GM23338 (cell line): ENCODE data around the gene PUM1. TPM values are rescaled to one million over a fixed set of nuclear protein-coding genes. Genes with fewer than 3 reads are reported as not detected.
A peak's percentile ranks its signal among the peaks of the same experiment; 100 is the strongest.

Experiments used
- ATAC-seq: fragments of 200-7000 bp; cut with Tn5 transposase; 3 replicates; pipeline ENCODE4 v1.9.1; 2020
- DNase-seq: peaks from one replicate; pipeline ENCODE4 v3.0.0-alpha.2; 2015; ENCODE audit warnings: low spot score
- H2AFZ ChIP-seq: fragments of 200-600 bp; sonication (generic); 2 replicates; pipeline ENCODE4 v1.8.0; 2016; ENCODE audit warnings: antibody characterized with exemption, mild to moderate bottlenecking, moderate library complexity
- H3F3A ChIP-seq: fragments of 200-600 bp; sonication (generic); replicated peaks from 2 replicates; pipeline ENCODE4 v1.8.0; 2017; ENCODE audit warnings: antibody characterized with exemption, mixed run types, low read depth
- H3K27ac ChIP-seq: fragments of 200-600 bp; sonication (generic); 2 replicates; pipeline ENCODE4 v1.6.1; 2016; ENCODE audit warnings: low read depth
- H3K27me3 ChIP-seq: fragments of 200-600 bp; sonication (generic); 2 replicates; pipeline ENCODE4 v1.8.0; 2016; ENCODE audit warnings: mild to moderate bottlenecking, mixed run types, moderate library complexity; ENCODE audit not compliant: insufficient read depth
- H3K36me3 ChIP-seq: fragments of 200-600 bp; sonication (generic); 2 replicates; pipeline ENCODE4 v1.8.0; 2016; ENCODE audit warnings: mild to moderate bottlenecking; ENCODE audit not compliant: insufficient read depth
- H3K4me1 ChIP-seq: fragments of 200-600 bp; sonication (generic); 2 replicates; pipeline ENCODE4 v1.8.0; 2016; ENCODE audit warnings: mild to moderate bottlenecking, moderate library complexity; ENCODE audit not compliant: insufficient read depth
- H3K4me2 ChIP-seq: fragments of 200-600 bp; sonication (generic); 2 replicates; pipeline ENCODE4 v1.7.1; 2017; ENCODE audit warnings: mixed run types
- H3K4me3 ChIP-seq: fragments of 200-600 bp; sonication (generic); 2 replicates; pipeline ENCODE4 v1.6.1; 2016; ENCODE audit warnings: mixed run types
- H3K79me2 ChIP-seq: fragments of 200-600 bp; sonication (generic); replicated peaks from 2 replicates; pipeline ENCODE4 v1.8.0; 2017; ENCODE audit warnings: mild to moderate bottlenecking; ENCODE audit not compliant: insufficient read depth
- H3K9me2 ChIP-seq: fragments of 200-600 bp; sonication (generic); 2 replicates; pipeline ENCODE4 v1.8.0; 2017; ENCODE audit not compliant: insufficient read depth
- H4K20me1 ChIP-seq: fragments of 200-600 bp; sonication (generic); replicated peaks from 2 replicates; pipeline ENCODE4 v1.8.0; 2017; ENCODE audit warnings: mild to moderate bottlenecking; ENCODE audit not compliant: insufficient read depth
- H3K27ac Mint-ChIP-seq: 2 replicates; pipeline ENCODE4 v1.8.0; 2020; ENCODE audit warnings: inconsistent platforms, mild to moderate bottlenecking, moderate library complexity, mixed read lengths
- H3K27me3 Mint-ChIP-seq: 3 replicates; pipeline ENCODE4 v1.8.0; 2022; ENCODE audit warnings: low read depth, mild to moderate bottlenecking, moderate library complexity, mixed read lengths, inconsistent platforms; ENCODE audit not compliant: insufficient read depth, poor library complexity
- H3K36me3 Mint-ChIP-seq: 3 replicates; pipeline ENCODE4 v1.8.0; 2021; ENCODE audit warnings: low read depth, mild to moderate bottlenecking, inconsistent platforms, moderate library complexity, mixed read lengths
- H3K4me1 Mint-ChIP-seq: 3 replicates; pipeline ENCODE4 v1.8.0; 2020; ENCODE audit warnings: mild to moderate bottlenecking, inconsistent platforms, mixed read lengths
- H3K4me3 Mint-ChIP-seq: 3 replicates; pipeline ENCODE4 v1.8.0; 2021; ENCODE audit warnings: moderate library complexity, mild to moderate bottlenecking, inconsistent platforms, mixed read lengths
- H3K9me3 Mint-ChIP-seq: 3 replicates; pipeline ENCODE4 v1.8.0; 2020; ENCODE audit warnings: moderate library complexity, mild to moderate bottlenecking, inconsistent platforms, mixed read lengths
- CREB1 ChIP-seq: fragments of 250-450 bp; sonication (Bioruptor Pico); IDR thresholded peaks from 2 replicates; pipeline ENCODE4 v1.5.0; 2020; ENCODE audit warnings: low read depth, mild to moderate bottlenecking, moderate library complexity
- CTCF ChIP-seq, 2 experiments: fragments of 200-600 bp in 1 of 2; sonication (generic) in 1 of 2; conservative IDR thresholded peaks; 2 replicates each; pipeline versions ENCODE4 v1.5.1 to v1.6.1; 2016 to 2017; ENCODE audit warnings: antibody characterized with exemption in 2 of 2, low read depth in 2 of 2, mild to moderate bottlenecking in 2 of 2, moderate library complexity in 1 of 2
- EZH2 ChIP-seq: fragments of 200-600 bp; sonication (generic); IDR thresholded peaks from one replicate; pipeline ENCODE4 v1.8.0; 2017; ENCODE audit warnings: antibody characterized with exemption, mild to moderate bottlenecking, low read depth; ENCODE audit not compliant: unreplicated experiment
- EZH2phosphoT487 ChIP-seq: fragments of 200-600 bp; sonication (generic); IDR thresholded peaks from one replicate; pipeline ENCODE4 v1.8.1; 2018; ENCODE audit warnings: antibody characterized with exemption; ENCODE audit not compliant: unreplicated experiment
- JUNB ChIP-seq: IDR thresholded peaks from one replicate; pipeline ENCODE4 v1.6.1; 2016; ENCODE audit warnings: antibody characterized with exemption; ENCODE audit not compliant: unreplicated experiment
- NANOG ChIP-seq: IDR thresholded peaks from 2 replicates; pipeline ENCODE4 v1.6.1; 2016; ENCODE audit warnings: antibody characterized with exemption, borderline replicate concordance
- POLR2AphosphoS5 ChIP-seq: IDR thresholded peaks from 2 replicates; pipeline ENCODE4 v1.6.1; 2016; ENCODE audit warnings: antibody characterized with exemption, low read depth
- STAT1 ChIP-seq: IDR thresholded peaks from one replicate; pipeline ENCODE4 v1.6.1; 2016; ENCODE audit warnings: antibody characterized with exemption; ENCODE audit not compliant: unreplicated experiment
- ZNF114 ChIP-seq: fragments of 250-450 bp; sonication (Bioruptor Pico); IDR thresholded peaks from 2 replicates; pipeline ENCODE4 v1.5.0; 2020; ENCODE audit warnings: mild to moderate bottlenecking, moderate library complexity
- ZNF331 ChIP-seq: fragments of 250-450 bp; sonication (Bioruptor Pico); IDR thresholded peaks from 2 replicates; pipeline ENCODE4 v1.5.0; 2020; ENCODE audit warnings: low read depth, mild to moderate bottlenecking, moderate library complexity
- ZNF462 ChIP-seq: fragments of 250-450 bp; sonication (Bioruptor Pico); IDR thresholded peaks from 2 replicates; pipeline ENCODE4 v1.5.0; 2020; ENCODE audit warnings: mild to moderate bottlenecking, moderate library complexity
- polyA plus RNA-seq: library from polyadenylated mRNA; unstranded; fragments of >200 nt; fragmentation: Nextera tagmentation; extraction: Ambion mirVana; gene quantifications from 2 replicates; pipeline ENCODE4 v1.2.1, GENCODE V29; 2016
- total RNA-seq: library from RNA; depleted of rRNA; stranded (reverse); fragments of >200 nt; shearing (Covaris generic); gene quantifications from 2 replicates; pipeline ENCODE4 v1.2.3, GENCODE V29; 2014
- TF ChIP-seq, protein P1 (sequence below): IDR thresholded peaks from 2 replicates; pipeline ENCODE4 v1.6.1; 2016; ENCODE audit warnings: antibody characterized with exemption
- TF ChIP-seq, protein P2 (sequence below): IDR thresholded peaks from one replicate; pipeline ENCODE4 v1.6.1; 2018; ENCODE audit warnings: antibody characterized with exemption; ENCODE audit not compliant: unreplicated experiment

PUM1 gene
- total and polyA plus RNA-seq, 2 experiments from 2014 or later: 44.4 to 117 TPM

DNA sequence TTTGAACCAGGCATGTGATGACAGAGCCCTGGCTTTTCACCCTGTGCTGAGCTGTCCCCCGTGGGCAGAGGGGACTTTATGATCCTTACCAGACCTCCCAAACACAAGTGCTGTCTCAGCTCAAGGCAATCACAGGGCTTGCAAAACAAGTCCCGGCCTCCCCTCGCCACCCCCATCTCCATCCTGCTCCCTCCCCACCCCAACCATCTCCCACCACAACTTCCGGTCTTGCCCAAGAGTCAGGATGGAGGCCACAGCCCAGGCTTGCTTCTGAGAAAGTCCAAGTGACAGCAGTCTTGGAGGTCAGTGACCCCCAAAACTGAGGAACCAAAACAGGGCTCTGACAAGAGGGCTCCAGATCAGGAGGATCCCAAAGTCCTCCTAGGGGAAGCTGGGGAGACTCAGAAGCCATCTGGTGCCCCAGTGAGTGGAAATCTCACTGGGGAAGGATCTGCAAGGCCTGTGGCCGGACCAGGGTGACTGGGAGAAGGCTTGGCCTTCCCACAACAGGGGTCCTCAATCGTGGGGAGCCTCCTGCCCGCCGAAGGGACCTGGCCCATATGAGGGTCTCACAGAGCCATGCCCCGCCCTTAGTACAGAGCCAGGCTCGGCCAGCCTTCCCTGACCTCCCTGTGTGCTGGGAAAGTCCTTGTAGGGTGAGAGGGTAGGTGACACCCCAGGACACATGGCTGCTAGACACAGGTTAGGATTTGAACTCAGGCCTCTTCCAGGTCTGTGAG lies 152.4 kb downstream of the PUM1 start:
- H3F3A ChIP-seq: peaks cover 7% of the 10 kb centered on the region; the same call in 1 of the 2 replicates
- Mint-ChIP-seq H3K27me3 (peaks cover 19% of the 10 kb centered on the region), H3K27ac (no peak overlapping the region), H3K4me1 (peaks cover 20% of the 10 kb centered on the region), H3K36me3 (no peaks in the 10 kb centered on the region), H3K9me3 (no peaks in the 10 kb centered on the region; the same call in 1 of the 3 replicates), H3K4me3 (no peak overlapping the region)
- H3K27ac ChIP-seq: no peak overlapping the region
- no peak for TF ChIP-seq STAT1
- no peak for TF ChIP-seq JUNB
- TF ChIP-seq CTCF (conservative IDR thresholded peaks at IDR 0.05; ENCODE audit: low read depth in 2 of 2): no peak
- no peak for TF ChIP-seq CREB1 (CRISPR knock-in tag)
- TF ChIP-seq POLR2AphosphoS5: no peak
- no peak for TF ChIP-seq NANOG
- no peak for TF ChIP-seq ZNF462 (CRISPR knock-in tag)
- no peak for TF ChIP-seq ZNF114 (CRISPR knock-in tag)
- TF ChIP-seq, protein P1, sequence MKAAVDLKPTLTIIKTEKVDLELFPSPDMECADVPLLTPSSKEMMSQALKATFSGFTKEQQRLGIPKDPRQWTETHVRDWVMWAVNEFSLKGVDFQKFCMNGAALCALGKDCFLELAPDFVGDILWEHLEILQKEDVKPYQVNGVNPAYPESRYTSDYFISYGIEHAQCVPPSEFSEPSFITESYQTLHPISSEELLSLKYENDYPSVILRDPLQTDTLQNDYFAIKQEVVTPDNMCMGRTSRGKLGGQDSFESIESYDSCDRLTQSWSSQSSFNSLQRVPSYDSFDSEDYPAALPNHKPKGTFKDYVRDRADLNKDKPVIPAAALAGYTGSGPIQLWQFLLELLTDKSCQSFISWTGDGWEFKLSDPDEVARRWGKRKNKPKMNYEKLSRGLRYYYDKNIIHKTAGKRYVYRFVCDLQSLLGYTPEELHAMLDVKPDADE: no peak
- TF ChIP-seq, protein P2, sequence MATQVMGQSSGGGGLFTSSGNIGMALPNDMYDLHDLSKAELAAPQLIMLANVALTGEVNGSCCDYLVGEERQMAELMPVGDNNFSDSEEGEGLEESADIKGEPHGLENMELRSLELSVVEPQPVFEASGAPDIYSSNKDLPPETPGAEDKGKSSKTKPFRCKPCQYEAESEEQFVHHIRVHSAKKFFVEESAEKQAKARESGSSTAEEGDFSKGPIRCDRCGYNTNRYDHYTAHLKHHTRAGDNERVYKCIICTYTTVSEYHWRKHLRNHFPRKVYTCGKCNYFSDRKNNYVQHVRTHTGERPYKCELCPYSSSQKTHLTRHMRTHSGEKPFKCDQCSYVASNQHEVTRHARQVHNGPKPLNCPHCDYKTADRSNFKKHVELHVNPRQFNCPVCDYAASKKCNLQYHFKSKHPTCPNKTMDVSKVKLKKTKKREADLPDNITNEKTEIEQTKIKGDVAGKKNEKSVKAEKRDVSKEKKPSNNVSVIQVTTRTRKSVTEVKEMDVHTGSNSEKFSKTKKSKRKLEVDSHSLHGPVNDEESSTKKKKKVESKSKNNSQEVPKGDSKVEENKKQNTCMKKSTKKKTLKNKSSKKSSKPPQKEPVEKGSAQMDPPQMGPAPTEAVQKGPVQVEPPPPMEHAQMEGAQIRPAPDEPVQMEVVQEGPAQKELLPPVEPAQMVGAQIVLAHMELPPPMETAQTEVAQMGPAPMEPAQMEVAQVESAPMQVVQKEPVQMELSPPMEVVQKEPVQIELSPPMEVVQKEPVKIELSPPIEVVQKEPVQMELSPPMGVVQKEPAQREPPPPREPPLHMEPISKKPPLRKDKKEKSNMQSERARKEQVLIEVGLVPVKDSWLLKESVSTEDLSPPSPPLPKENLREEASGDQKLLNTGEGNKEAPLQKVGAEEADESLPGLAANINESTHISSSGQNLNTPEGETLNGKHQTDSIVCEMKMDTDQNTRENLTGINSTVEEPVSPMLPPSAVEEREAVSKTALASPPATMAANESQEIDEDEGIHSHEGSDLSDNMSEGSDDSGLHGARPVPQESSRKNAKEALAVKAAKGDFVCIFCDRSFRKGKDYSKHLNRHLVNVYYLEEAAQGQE: no peak
- no peak for TF ChIP-seq EZH2phosphoT487
- TF ChIP-seq ZNF331 (CRISPR knock-in tag): no peak
- no peak for TF ChIP-seq EZH2
- no peaks in the 10 kb centered on the region for H4K20me1 ChIP-seq
- H3K4me2 ChIP-seq: no peak overlapping the region
- H3K4me3 ChIP-seq: no peak overlapping the region
- H3K4me1 ChIP-seq: peaks cover 15% of the 10 kb centered on the region
- 0 out of 2 replicates have a peak overlapping the region, but pooled peaks have one; percentile 7 for H2AFZ ChIP-seq
- H3K79me2 ChIP-seq: no peaks in the 10 kb centered on the region
- no peak for ATAC-seq
- no peak for DNase-seq
- no peaks in the 10 kb centered on the region for H3K9me2 ChIP-seq
- no peaks in the 10 kb centered on the region for H3K36me3 ChIP-seq
- H3K27me3 ChIP-seq: peaks cover 8% of the 10 kb centered on the region; the same call in 1 of the 2 replicates
